NB4 (cell line): ENCODE measurements around the gene RSPO1.

ENCODE experiments used
- CTCF ChIP-seq: IDR thresholded peaks from one replicate; pipeline ENCODE4 v1.5.1; 2012; ENCODE audit warnings: low read depth, low read length
- MAX ChIP-seq: IDR thresholded peaks from 2 replicates; pipeline ENCODE4 v1.6.1; 2011; ENCODE audit warnings: low read depth, low read length
- POLR2A ChIP-seq: IDR thresholded peaks from 2 replicates; pipeline ENCODE4 v1.6.1; 2011; ENCODE audit warnings: mild to moderate bottlenecking; ENCODE audit not compliant: insufficient read length; ENCODE audit errors: extremely low read depth

- TF ChIP-seq POLR2A (no peak), CTCF (no peak), MAX (no peak)
Observed at GRCh38 chr1:37596182-37596667, 38.5 kb downstream of the RSPO1 start.
